ENCODE results near the gene GPR87. TPM values are rescaled to one million over a fixed set of nuclear protein-coding genes. Genes with fewer than 3 reads are reported as not detected.

The GPR87 gene
- polyA plus RNA-seq, 3 donors: 0.04 TPM; not detected in 2

- H3K27ac ChIP-seq (ENCODE audit: low read depth, low read length): no peak overlapping the region
- WGBS, 3 donors: 64 to 79% (median 70%) methylated on average over 2 of the region's 2 CpGs
These were observed 3.5 kb upstream of the GPR87 start for GRCh38 chr3:151320131-151320530.

GRCh38 chr3:151319628-151320027 is 3.0 kb upstream of the GPR87 start:
- H3K27ac ChIP-seq (ENCODE audit: low read depth, low read length): no peak overlapping the region
- WGBS, 3 donors: 84 to 87% (median 86%) methylated on average over 4 of the region's 4 CpGs

- WGBS, 3 donors: 67 to 87% (median 74%) methylated on average over 7 of the region's 7 CpGs
- H3K27ac ChIP-seq (ENCODE audit: low read depth, low read length): no peak overlapping the region
These were observed 2.4 kb upstream of the GPR87 start for GRCh38 chr3:151318991-151319390.

- H3K27ac ChIP-seq (ENCODE audit: low read depth, low read length): no peak overlapping the region
These were observed 1.7 kb upstream of the GPR87 start for GRCh38 chr3:151318313-151318712.

GRCh38 chr3:151315846-151316245 is 774 bp downstream of the GPR87 start:
- no peak overlapping the region for H3K27ac ChIP-seq (ENCODE audit: low read depth, low read length)
- 87 to 93% (median 92%) methylated on average over 2 of the region's 2 CpGs for WGBS, 3 donors

- 65 to 94% (median 93%) methylated on average over 2 of the region's 2 CpGs for WGBS, 3 donors
These were observed 1.5 kb downstream of the GPR87 start for GRCh38 chr3:151315136-151315535.

GRCh38 chr3:151314593-151314992 is 2.0 kb downstream of the GPR87 start:
- WGBS, 3 donors: 89 to 93% (median 93%) methylated on average over 5 of the region's 5 CpGs
- no peak overlapping the region for H3K27ac ChIP-seq (ENCODE audit: low read depth, low read length)

More at GRCh38 chr3:151315136-151315535, 1.5 kb downstream of the GPR87 start:
- H3K27ac ChIP-seq (ENCODE audit: low read depth, low read length): no peak overlapping the region

- no peak overlapping the region for H3K27ac ChIP-seq (ENCODE audit: low read depth, low read length)
- WGBS, 3 donors: 65 to 92% (median 76%) methylated on average over 2 of the region's 2 CpGs
These were observed 2.5 kb downstream of the GPR87 start for GRCh38 chr3:151314137-151314536.

- H3K27ac ChIP-seq (ENCODE audit: low read depth, low read length): no peak overlapping the region
- WGBS, 3 donors: 72 to 93% (median 91%) methylated on average over 3 of the region's 3 CpGs
These were observed 3.6 kb downstream of the GPR87 start for GRCh38 chr3:151312972-151313371.

- 92 to 96% (median 94%) methylated on average over 2 of the region's 2 CpGs for WGBS, 3 donors
- H3K27ac ChIP-seq (ENCODE audit: low read depth, low read length): no peak overlapping the region
These were observed 7.1 kb downstream of the GPR87 start for GRCh38 chr3:151309566-151309965.

- H3K27ac ChIP-seq (ENCODE audit: low read depth, low read length): no peak overlapping the region
- 83 to 94% (median 92%) methylated on average over 1 of the region's 1 CpG for WGBS, 3 donors
These were observed 8.8 kb downstream of the GPR87 start for GRCh38 chr3:151307583-151308488.

GRCh38 chr3:151307131-151307530 is 9.5 kb downstream of the GPR87 start:
- H3K27ac ChIP-seq (ENCODE audit: low read depth, low read length): no peak overlapping the region

- no peak overlapping the region for H3K27ac ChIP-seq (ENCODE audit: low read depth, low read length)
- WGBS, 3 donors: 86 to 91% (median 89%) methylated on average over 6 of the region's 6 CpGs
These were observed 10.3 kb downstream of the GPR87 start for GRCh38 chr3:151306168-151306810.

GRCh38 chr3:151305775-151306151 is 10.9 kb downstream of the GPR87 start:
- WGBS, 3 donors: 83 to 90% (median 85%) methylated on average over 4 of the region's 4 CpGs
- no peak overlapping the region for H3K27ac ChIP-seq (ENCODE audit: low read depth, low read length)

- H3K27ac ChIP-seq (ENCODE audit: low read depth, low read length): no peak overlapping the region
- WGBS, 3 donors: 66 to 70% (median 69%) methylated on average over 7 of the region's 7 CpGs
These were observed 11.4 kb downstream of the GPR87 start for GRCh38 chr3:151305060-151305774.

GRCh38 chr3:151303751-151304150 is 12.9 kb downstream of the GPR87 start:
- 51 to 78% (median 66%) methylated on average over 2 of the region's 2 CpGs for WGBS, 3 donors

GRCh38 chr3:151301787-151302186 is 14.8 kb downstream of the GPR87 start:
- 82 to 83% (median 83%) methylated on average over 3 of the region's 3 CpGs for WGBS, 3 donors
- H3K27ac ChIP-seq (ENCODE audit: low read depth, low read length): no peak overlapping the region

More at GRCh38 chr3:151303751-151304150, 12.9 kb downstream of the GPR87 start:
- no peak overlapping the region for H3K27ac ChIP-seq (ENCODE audit: low read depth, low read length)

GRCh38 chr3:151300539-151300938 is 16.1 kb downstream of the GPR87 start:
- no peak overlapping the region for H3K27ac ChIP-seq (ENCODE audit: low read depth, low read length)
- 64 to 79% (median 77%) methylated on average over 1 of the region's 1 CpG for WGBS, 3 donors

GRCh38 chr3:151299006-151299405 is 17.6 kb downstream of the GPR87 start:
- WGBS, 3 donors: 79 to 85% (median 85%) methylated on average over 2 of the region's 2 CpGs
- no peak overlapping the region for H3K27ac ChIP-seq (ENCODE audit: low read depth, low read length)

Data from adipose tissue (tissue), 3 donors.